H9 (cell line): ENCODE results near the gene NCCRP1. TPM values are rescaled to one million over a fixed set of nuclear protein-coding genes. Genes with fewer than 3 reads are reported as not detected.

Experiments
- DNase-seq: peaks from one replicate; pipeline ENCODE4 v3.0.0-alpha.2; 2017
- H2AFZ ChIP-seq: one replicate; pipeline ENCODE4 v1.6.1; 2013; ENCODE audit warnings: mild to moderate bottlenecking, low read length, control low read depth, moderate library complexity
- H2AK5ac ChIP-seq: 2 replicates; pipeline ENCODE4 v1.6.1; 2013; ENCODE audit warnings: low read length, control low read depth, mixed read lengths; ENCODE audit not compliant: insufficient read length
- H2BK120ac ChIP-seq: one replicate; pipeline ENCODE4 v1.6.1; 2013; ENCODE audit warnings: low read depth, mild to moderate bottlenecking, low read length, control low read depth, inconsistent platforms; ENCODE audit not compliant: poor library complexity, severe bottlenecking
- H2BK12ac ChIP-seq: 2 replicates; pipeline ENCODE4 v1.6.1; 2013; ENCODE audit warnings: low read length, control low read depth, mixed read lengths, low read depth; ENCODE audit not compliant: insufficient read length
- H2BK15ac ChIP-seq: 2 replicates; pipeline ENCODE4 v1.6.1; 2013; ENCODE audit warnings: low read depth, low read length, control low read depth
- H2BK20ac ChIP-seq: one replicate; pipeline ENCODE4 v1.6.1; 2013; ENCODE audit warnings: low read depth, mild to moderate bottlenecking, low read length, control low read depth, inconsistent platforms; ENCODE audit not compliant: poor library complexity, severe bottlenecking
- H2BK5ac ChIP-seq: 2 replicates; pipeline ENCODE4 v1.6.1; 2013; ENCODE audit warnings: low read length, control low read depth, mixed read lengths; ENCODE audit not compliant: insufficient read length
- H3K14ac ChIP-seq: 2 replicates; pipeline ENCODE4 v1.6.1; 2013; ENCODE audit warnings: low read length, control low read depth; ENCODE audit not compliant: insufficient read depth
- H3K18ac ChIP-seq: 2 replicates; pipeline ENCODE4 v1.6.1; 2013; ENCODE audit warnings: low read depth, mild to moderate bottlenecking, mixed read lengths, low read length, control low read depth; ENCODE audit not compliant: insufficient read length
- H3K23ac ChIP-seq: 2 replicates; pipeline ENCODE4 v1.6.1; 2013; ENCODE audit warnings: low read length, control low read depth, mixed read lengths, low read depth; ENCODE audit not compliant: insufficient read length
- H3K23me2 ChIP-seq: 2 replicates; pipeline ENCODE4 v1.6.1; 2013; ENCODE audit warnings: low read depth, mild to moderate bottlenecking, mixed read lengths, low read length, control low read depth; ENCODE audit not compliant: insufficient read length, poor library complexity, severe bottlenecking
- H3K27ac ChIP-seq: 2 replicates; pipeline ENCODE4 v1.5.1; 2013; ENCODE audit warnings: low read length, control low read depth, mixed read lengths, low read depth; ENCODE audit not compliant: insufficient read length
- H3K27me3 ChIP-seq: 2 replicates; pipeline ENCODE4 v1.6.1; 2013; ENCODE audit warnings: low read length, control low read depth, inconsistent platforms; ENCODE audit not compliant: insufficient read depth
- H3K4ac ChIP-seq: 2 replicates; pipeline ENCODE4 v1.6.1; 2013; ENCODE audit warnings: low read depth, mild to moderate bottlenecking, control low read depth, inconsistent platforms, low read length, moderate library complexity
- H3K4me1 ChIP-seq: 2 replicates; pipeline ENCODE4 v1.6.1; 2013; ENCODE audit warnings: low read length, control low read depth, inconsistent platforms; ENCODE audit not compliant: insufficient read depth
- H3K4me2 ChIP-seq: 2 replicates; pipeline ENCODE4 v1.6.1; 2013; ENCODE audit warnings: low read length, control low read depth, mixed read lengths; ENCODE audit not compliant: insufficient read length, insufficient read depth
- H3K56ac ChIP-seq: 2 replicates; pipeline ENCODE4 v1.6.1; 2013; ENCODE audit warnings: low read depth, mild to moderate bottlenecking, mixed read lengths, low read length, control low read depth; ENCODE audit not compliant: insufficient read length
- H3K79me1 ChIP-seq: 2 replicates; pipeline ENCODE4 v1.6.1; 2013; ENCODE audit warnings: low read depth, mild to moderate bottlenecking, moderate library complexity, low read length, control low read depth, inconsistent platforms; ENCODE audit not compliant: insufficient read depth, poor library complexity, severe bottlenecking
- H3K79me2 ChIP-seq: 2 replicates; pipeline ENCODE4 v1.6.1; 2013; ENCODE audit warnings: low read length, control low read depth, inconsistent platforms; ENCODE audit not compliant: insufficient read depth
- H3K9ac ChIP-seq: 2 replicates; pipeline ENCODE4 v1.6.1; 2013; ENCODE audit warnings: low read length, control low read depth, mixed read lengths; ENCODE audit not compliant: insufficient read length; ENCODE audit errors: extremely low read depth
- H3K9me3 ChIP-seq: one replicate; pipeline ENCODE4 v1.6.1; 2013; ENCODE audit warnings: low read depth, low read length, inconsistent platforms; ENCODE audit not compliant: control insufficient read depth
- H3T11ph ChIP-seq: one replicate; pipeline ENCODE4 v1.6.1; 2013; ENCODE audit warnings: mild to moderate bottlenecking, low read length, control low read depth, inconsistent platforms
- H4K20me1 ChIP-seq: one replicate; pipeline ENCODE4 v1.6.1; 2013; ENCODE audit not compliant: control insufficient read depth, insufficient read length, insufficient read depth
- H4K5ac ChIP-seq: 2 replicates; pipeline ENCODE4 v1.6.1; 2013; ENCODE audit warnings: low read depth, mild to moderate bottlenecking, mixed read lengths, low read length, control low read depth; ENCODE audit not compliant: insufficient read length
- H4K8ac ChIP-seq: replicated peaks from 2 replicates; pipeline ENCODE4 v1.6.1; 2013; ENCODE audit warnings: low read length, control low read depth, mixed read lengths, low read depth; ENCODE audit not compliant: insufficient read length
- H4K91ac ChIP-seq: 2 replicates; pipeline ENCODE4 v1.6.1; 2013; ENCODE audit warnings: low read depth, mild to moderate bottlenecking, moderate library complexity, mixed read lengths, low read length, control low read depth; ENCODE audit not compliant: insufficient read length
- H3K27ac Mint-ChIP-seq, 3 experiments: 2 replicates in 2 of 3; 3 replicates in 1 of 3; pipeline ENCODE4 v1.8.0; 2020 to 2021; ENCODE audit warnings: mixed read lengths in 3 of 3, mild to moderate bottlenecking in 1 of 3, moderate library complexity in 1 of 3
- H3K27me3 Mint-ChIP-seq: 2 replicates; pipeline ENCODE4 v1.8.0; 2021; ENCODE audit warnings: low read depth, mild to moderate bottlenecking, moderate library complexity, mixed read lengths
- H3K36me3 Mint-ChIP-seq, 3 experiments: 2 replicates in 2 of 3; 3 replicates in 1 of 3; pipeline ENCODE4 v1.8.0; 2020 to 2021; ENCODE audit warnings: low read depth in 3 of 3, mixed read lengths in 3 of 3; ENCODE audit not compliant: insufficient read depth in 1 of 3
- H3K4me1 Mint-ChIP-seq, 2 experiments: 2 replicates each; pipeline ENCODE4 v1.8.0; 2020; ENCODE audit warnings: mixed read lengths in 2 of 2
- H3K4me3 Mint-ChIP-seq, 2 experiments: 2 replicates in 1 of 2; 3 replicates in 1 of 2; pipeline ENCODE4 v1.8.0; 2020 to 2021; ENCODE audit warnings: mild to moderate bottlenecking in 2 of 2, mixed read lengths in 2 of 2, moderate library complexity in 1 of 2
- H3K9me3 Mint-ChIP-seq, 2 experiments: 2 replicates in 1 of 2; 3 replicates in 1 of 2; pipeline ENCODE4 v1.8.0; 2020; ENCODE audit warnings: mild to moderate bottlenecking in 2 of 2, mixed read lengths in 2 of 2, moderate library complexity in 1 of 2
- WGBS: extraction: QIAGEN DNeasy Blood & Tissue Kit; methylation state at CpG from one replicate; pipeline ENCODE4 v1.1.7; 2013; ENCODE audit warnings: missing lambda C conversion rate, low lambda C conversion rate, mixed read lengths; ENCODE audit not compliant: insufficient read length; ENCODE audit errors: extremely low coverage; 5-methylcytosine and 5-hydroxymethylcytosine counted together
- total RNA-seq: library from RNA; stranded (reverse); gene quantifications from 2 replicates; pipeline ENCODE4 v1.2.1, GENCODE V29; 2021
- TF ChIP-seq, protein P1 (sequence below): fragments of 200-600 bp; sonication (generic); conservative IDR thresholded peaks from 3 replicates; pipeline ENCODE4 v1.8.0; 2021; ENCODE audit warnings: antibody characterized with exemption, mild to moderate bottlenecking

Gene NCCRP1
- total RNA-seq, 1 experiment from 2014 or later = 1.9 TPM

DNA sequence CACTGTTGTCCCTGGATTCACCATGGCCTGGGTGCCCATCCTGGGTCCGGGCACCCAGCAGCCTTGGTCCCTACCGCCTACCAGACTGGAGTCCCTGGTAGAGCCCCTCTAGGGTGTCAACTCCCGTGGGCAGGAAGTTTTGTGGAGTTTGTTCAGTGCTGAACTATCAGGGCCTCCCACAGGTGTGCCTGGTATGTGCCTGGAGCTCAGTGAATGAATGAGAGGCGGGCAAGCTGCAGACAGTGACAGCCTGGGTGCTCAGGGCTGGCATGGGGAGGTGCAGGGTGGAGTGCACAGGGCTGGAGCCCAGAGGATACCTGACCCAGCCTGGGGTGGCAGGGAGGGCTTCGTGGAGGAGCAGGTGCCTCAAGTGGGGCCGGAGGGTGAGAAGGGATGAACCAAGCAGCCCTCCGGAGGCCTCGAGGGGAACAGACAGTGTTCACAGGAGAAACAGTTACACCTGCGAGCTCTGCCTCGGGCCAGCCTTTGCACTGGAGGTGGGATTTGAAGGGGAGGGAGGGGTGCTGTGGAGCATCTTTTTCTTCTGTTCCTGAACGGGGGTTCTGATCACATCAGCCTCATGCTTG is 41.6 kb upstream of the NCCRP1 start:
- H3K14ac ChIP-seq = no peak overlapping the region; the same call in 1 of the 2 replicates
- no peaks in the 10 kb centered on the region for H3K79me1 ChIP-seq
- no peaks in the 10 kb centered on the region for H3K27me3 ChIP-seq
- no peak overlapping the region for H4K91ac ChIP-seq
- H3K27me3 Mint-ChIP-seq = no peaks in the 10 kb centered on the region
- no CpG with 5 or more reads among the region's 11 CpGs for WGBS
- no peak overlapping the region for H2BK120ac ChIP-seq
- H3K18ac ChIP-seq = no peak overlapping the region
- peak overlapping the region in 1 of 3 experiments; percentile 62; a peak in 1 of 7 replicates for H3K27ac Mint-ChIP-seq
- no peak overlapping the region for H3K4ac ChIP-seq
- H3K23me2 ChIP-seq = peaks cover 2% of the 10 kb centered on the region
- peaks cover 4% of the 10 kb centered on the region; the same call in 1 of the 2 replicates for H3K79me2 ChIP-seq
- H3K4me1 Mint-ChIP-seq = peaks cover 39 to 61% of the 10 kb centered on the region in 2 experiments
- no peak overlapping the region for H4K5ac ChIP-seq
- H3T11ph ChIP-seq = no peak overlapping the region
- no peak overlapping the region; a peak in 1 of 5 replicates for H3K4me3 Mint-ChIP-seq
- peaks cover 5% of the 10 kb centered on the region; the same call in 1 of the 2 replicates for H3K4me1 ChIP-seq
- no peak overlapping the region for H4K8ac ChIP-seq
- no peak overlapping the region for H2AFZ ChIP-seq
- no peak overlapping the region for H2BK15ac ChIP-seq
- H2BK12ac ChIP-seq = no peak overlapping the region
- H4K20me1 ChIP-seq = peaks cover 5% of the 10 kb centered on the region
- peaks cover 2 to 13% (median 6%) of the 10 kb centered on the region in 3 experiments; a peak in 6 of 7 replicates for H3K36me3 Mint-ChIP-seq
- H3K23ac ChIP-seq = no peak overlapping the region
- no peak overlapping the region for H2AK5ac ChIP-seq
- H3K9me3 ChIP-seq = no peaks in the 10 kb centered on the region
- no peak overlapping the region for H2BK20ac ChIP-seq
- H3K27ac ChIP-seq = no peak overlapping the region
- TF ChIP-seq, protein P1, sequence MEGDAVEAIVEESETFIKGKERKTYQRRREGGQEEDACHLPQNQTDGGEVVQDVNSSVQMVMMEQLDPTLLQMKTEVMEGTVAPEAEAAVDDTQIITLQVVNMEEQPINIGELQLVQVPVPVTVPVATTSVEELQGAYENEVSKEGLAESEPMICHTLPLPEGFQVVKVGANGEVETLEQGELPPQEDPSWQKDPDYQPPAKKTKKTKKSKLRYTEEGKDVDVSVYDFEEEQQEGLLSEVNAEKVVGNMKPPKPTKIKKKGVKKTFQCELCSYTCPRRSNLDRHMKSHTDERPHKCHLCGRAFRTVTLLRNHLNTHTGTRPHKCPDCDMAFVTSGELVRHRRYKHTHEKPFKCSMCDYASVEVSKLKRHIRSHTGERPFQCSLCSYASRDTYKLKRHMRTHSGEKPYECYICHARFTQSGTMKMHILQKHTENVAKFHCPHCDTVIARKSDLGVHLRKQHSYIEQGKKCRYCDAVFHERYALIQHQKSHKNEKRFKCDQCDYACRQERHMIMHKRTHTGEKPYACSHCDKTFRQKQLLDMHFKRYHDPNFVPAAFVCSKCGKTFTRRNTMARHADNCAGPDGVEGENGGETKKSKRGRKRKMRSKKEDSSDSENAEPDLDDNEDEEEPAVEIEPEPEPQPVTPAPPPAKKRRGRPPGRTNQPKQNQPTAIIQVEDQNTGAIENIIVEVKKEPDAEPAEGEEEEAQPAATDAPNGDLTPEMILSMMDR = no peak; the same call in 2 of the 3 replicates
- DNase-seq = no peak
- no peak overlapping the region for H3K4me2 ChIP-seq
- H2BK5ac ChIP-seq = no peak overlapping the region
- H3K9ac ChIP-seq = no peak overlapping the region
- H3K56ac ChIP-seq = no peak overlapping the region
- no peaks in the 10 kb centered on the region for H3K9me3 Mint-ChIP-seq
